H9 (cell line): Measurements from ENCODE around the gene WNT9A. TPM values are rescaled to one million over a fixed set of nuclear protein-coding genes. Genes with fewer than 3 reads are reported as not detected.

Experiments
- DNase-seq: peaks from one replicate; pipeline ENCODE4 v3.0.0-alpha.2; 2017
- H2AFZ ChIP-seq: one replicate; pipeline ENCODE4 v1.6.1; 2013; ENCODE audit warnings: mild to moderate bottlenecking, low read length, control low read depth, moderate library complexity
- H2AK5ac ChIP-seq: 2 replicates; pipeline ENCODE4 v1.6.1; 2013; ENCODE audit warnings: low read length, control low read depth, mixed read lengths; ENCODE audit not compliant: insufficient read length
- H2BK120ac ChIP-seq: one replicate; pipeline ENCODE4 v1.6.1; 2013; ENCODE audit warnings: low read depth, mild to moderate bottlenecking, low read length, control low read depth, inconsistent platforms; ENCODE audit not compliant: poor library complexity, severe bottlenecking
- H2BK12ac ChIP-seq: 2 replicates; pipeline ENCODE4 v1.6.1; 2013; ENCODE audit warnings: low read length, control low read depth, mixed read lengths, low read depth; ENCODE audit not compliant: insufficient read length
- H2BK15ac ChIP-seq: 2 replicates; pipeline ENCODE4 v1.6.1; 2013; ENCODE audit warnings: low read depth, low read length, control low read depth
- H2BK20ac ChIP-seq: one replicate; pipeline ENCODE4 v1.6.1; 2013; ENCODE audit warnings: low read depth, mild to moderate bottlenecking, low read length, control low read depth, inconsistent platforms; ENCODE audit not compliant: poor library complexity, severe bottlenecking
- H2BK5ac ChIP-seq: 2 replicates; pipeline ENCODE4 v1.6.1; 2013; ENCODE audit warnings: low read length, control low read depth, mixed read lengths; ENCODE audit not compliant: insufficient read length
- H3K14ac ChIP-seq: 2 replicates; pipeline ENCODE4 v1.6.1; 2013; ENCODE audit warnings: low read length, control low read depth; ENCODE audit not compliant: insufficient read depth
- H3K18ac ChIP-seq: 2 replicates; pipeline ENCODE4 v1.6.1; 2013; ENCODE audit warnings: low read depth, mild to moderate bottlenecking, mixed read lengths, low read length, control low read depth; ENCODE audit not compliant: insufficient read length
- H3K23ac ChIP-seq: 2 replicates; pipeline ENCODE4 v1.6.1; 2013; ENCODE audit warnings: low read length, control low read depth, mixed read lengths, low read depth; ENCODE audit not compliant: insufficient read length
- H3K23me2 ChIP-seq: 2 replicates; pipeline ENCODE4 v1.6.1; 2013; ENCODE audit warnings: low read depth, mild to moderate bottlenecking, mixed read lengths, low read length, control low read depth; ENCODE audit not compliant: insufficient read length, poor library complexity, severe bottlenecking
- H3K27ac ChIP-seq: 2 replicates; pipeline ENCODE4 v1.5.1; 2013; ENCODE audit warnings: low read length, control low read depth, mixed read lengths, low read depth; ENCODE audit not compliant: insufficient read length
- H3K27me3 ChIP-seq: 2 replicates; pipeline ENCODE4 v1.6.1; 2013; ENCODE audit warnings: low read length, control low read depth, inconsistent platforms; ENCODE audit not compliant: insufficient read depth
- H3K4ac ChIP-seq: 2 replicates; pipeline ENCODE4 v1.6.1; 2013; ENCODE audit warnings: low read depth, mild to moderate bottlenecking, control low read depth, inconsistent platforms, low read length, moderate library complexity
- H3K4me1 ChIP-seq: 2 replicates; pipeline ENCODE4 v1.6.1; 2013; ENCODE audit warnings: low read length, control low read depth, inconsistent platforms; ENCODE audit not compliant: insufficient read depth
- H3K4me2 ChIP-seq: 2 replicates; pipeline ENCODE4 v1.6.1; 2013; ENCODE audit warnings: low read length, control low read depth, mixed read lengths; ENCODE audit not compliant: insufficient read length, insufficient read depth
- H3K56ac ChIP-seq: 2 replicates; pipeline ENCODE4 v1.6.1; 2013; ENCODE audit warnings: low read depth, mild to moderate bottlenecking, mixed read lengths, low read length, control low read depth; ENCODE audit not compliant: insufficient read length
- H3K79me1 ChIP-seq: 2 replicates; pipeline ENCODE4 v1.6.1; 2013; ENCODE audit warnings: low read depth, mild to moderate bottlenecking, moderate library complexity, low read length, control low read depth, inconsistent platforms; ENCODE audit not compliant: insufficient read depth, poor library complexity, severe bottlenecking
- H3K79me2 ChIP-seq: 2 replicates; pipeline ENCODE4 v1.6.1; 2013; ENCODE audit warnings: low read length, control low read depth, inconsistent platforms; ENCODE audit not compliant: insufficient read depth
- H3K9ac ChIP-seq: 2 replicates; pipeline ENCODE4 v1.6.1; 2013; ENCODE audit warnings: low read length, control low read depth, mixed read lengths; ENCODE audit not compliant: insufficient read length; ENCODE audit errors: extremely low read depth
- H3K9me3 ChIP-seq: one replicate; pipeline ENCODE4 v1.6.1; 2013; ENCODE audit warnings: low read depth, low read length, inconsistent platforms; ENCODE audit not compliant: control insufficient read depth
- H3T11ph ChIP-seq: one replicate; pipeline ENCODE4 v1.6.1; 2013; ENCODE audit warnings: mild to moderate bottlenecking, low read length, control low read depth, inconsistent platforms
- H4K20me1 ChIP-seq: one replicate; pipeline ENCODE4 v1.6.1; 2013; ENCODE audit not compliant: control insufficient read depth, insufficient read length, insufficient read depth
- H4K5ac ChIP-seq: 2 replicates; pipeline ENCODE4 v1.6.1; 2013; ENCODE audit warnings: low read depth, mild to moderate bottlenecking, mixed read lengths, low read length, control low read depth; ENCODE audit not compliant: insufficient read length
- H4K8ac ChIP-seq: replicated peaks from 2 replicates; pipeline ENCODE4 v1.6.1; 2013; ENCODE audit warnings: low read length, control low read depth, mixed read lengths, low read depth; ENCODE audit not compliant: insufficient read length
- H4K91ac ChIP-seq: 2 replicates; pipeline ENCODE4 v1.6.1; 2013; ENCODE audit warnings: low read depth, mild to moderate bottlenecking, moderate library complexity, mixed read lengths, low read length, control low read depth; ENCODE audit not compliant: insufficient read length
- H3K27ac Mint-ChIP-seq, 3 experiments: 2 replicates in 2 of 3; 3 replicates in 1 of 3; pipeline ENCODE4 v1.8.0; 2020 to 2021; ENCODE audit warnings: mixed read lengths in 3 of 3, mild to moderate bottlenecking in 1 of 3, moderate library complexity in 1 of 3
- H3K27me3 Mint-ChIP-seq: 2 replicates; pipeline ENCODE4 v1.8.0; 2021; ENCODE audit warnings: low read depth, mild to moderate bottlenecking, moderate library complexity, mixed read lengths
- H3K36me3 Mint-ChIP-seq, 3 experiments: 2 replicates in 2 of 3; 3 replicates in 1 of 3; pipeline ENCODE4 v1.8.0; 2020 to 2021; ENCODE audit warnings: low read depth in 3 of 3, mixed read lengths in 3 of 3; ENCODE audit not compliant: insufficient read depth in 1 of 3
- H3K4me1 Mint-ChIP-seq, 2 experiments: 2 replicates each; pipeline ENCODE4 v1.8.0; 2020; ENCODE audit warnings: mixed read lengths in 2 of 2
- H3K4me3 Mint-ChIP-seq, 2 experiments: 2 replicates in 1 of 2; 3 replicates in 1 of 2; pipeline ENCODE4 v1.8.0; 2020 to 2021; ENCODE audit warnings: mild to moderate bottlenecking in 2 of 2, mixed read lengths in 2 of 2, moderate library complexity in 1 of 2
- H3K9me3 Mint-ChIP-seq, 2 experiments: 2 replicates in 1 of 2; 3 replicates in 1 of 2; pipeline ENCODE4 v1.8.0; 2020; ENCODE audit warnings: mild to moderate bottlenecking in 2 of 2, mixed read lengths in 2 of 2, moderate library complexity in 1 of 2
- CTCF ChIP-seq: fragments of 200-600 bp; sonication (generic); conservative IDR thresholded peaks from 3 replicates; pipeline ENCODE4 v1.8.0; 2021; ENCODE audit warnings: antibody characterized with exemption, mild to moderate bottlenecking
- WGBS: extraction: QIAGEN DNeasy Blood & Tissue Kit; methylation state at CpG from one replicate; pipeline ENCODE4 v1.1.7; 2013; ENCODE audit warnings: missing lambda C conversion rate, low lambda C conversion rate, mixed read lengths; ENCODE audit not compliant: insufficient read length; ENCODE audit errors: extremely low coverage; 5-methylcytosine and 5-hydroxymethylcytosine counted together
- total RNA-seq: library from RNA; stranded (reverse); gene quantifications from 2 replicates; pipeline ENCODE4 v1.2.1, GENCODE V29; 2021

The WNT9A gene
- total RNA-seq, 1 experiment from 2014 or later, result 0.77 TPM

DNA sequence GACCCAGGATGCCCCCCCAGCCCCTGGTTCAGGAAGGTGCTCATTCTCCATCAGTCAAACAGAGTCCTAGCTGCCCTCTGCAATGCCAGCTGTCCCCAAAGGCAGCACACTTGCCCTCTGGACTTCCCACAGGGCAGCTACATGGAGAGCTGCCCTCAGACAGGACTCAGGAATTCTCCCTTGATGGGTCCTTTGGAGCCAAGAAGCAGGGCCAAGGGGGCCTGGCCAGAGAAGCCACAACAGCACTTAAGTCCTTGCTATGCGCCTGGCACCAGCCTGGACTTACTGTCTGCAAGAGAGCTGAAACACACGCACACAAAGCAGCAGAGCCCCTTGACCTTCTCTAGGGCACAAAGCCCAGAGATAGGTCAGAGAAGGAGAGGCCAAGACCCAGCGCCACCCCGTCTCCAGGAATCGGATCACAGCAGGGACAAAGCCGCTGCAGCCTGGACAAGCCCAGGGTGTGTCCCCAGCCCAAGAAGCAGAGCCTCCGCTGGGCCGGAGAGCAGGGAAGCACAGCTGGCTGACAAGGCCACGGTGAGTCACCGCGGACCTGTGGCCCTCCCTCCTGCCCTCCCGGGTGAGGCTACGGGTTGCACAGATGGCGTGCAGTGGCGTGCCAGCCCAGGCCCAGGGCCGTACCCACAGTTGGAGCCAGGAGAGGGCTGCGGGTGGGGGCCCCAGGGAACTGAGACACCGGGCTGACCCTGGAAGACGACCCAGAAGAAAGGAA lies 1.7 kb downstream of the WNT9A start:
- peaks cover 10 to 16% of the 10 kb centered on the region in 2 experiments for H3K4me1 Mint-ChIP-seq
- H2AK5ac ChIP-seq, result no peak overlapping the region
- peak overlapping the region; percentile 33; the same call in 1 of the 2 replicates for H3K14ac ChIP-seq

More for the DNA sequence above, 1.7 kb downstream of the WNT9A start:
- Histone ChIP-seq H3K56ac (no peak overlapping the region), H4K8ac (no peak overlapping the region), H3K27me3 (peaks cover 12% of the 10 kb centered on the region; the same call in 1 of the 2 replicates), H3K79me2 (no peaks in the 10 kb centered on the region), H3K4me2 (no peak overlapping the region), H3K4me1 (no peaks in the 10 kb centered on the region), H2BK5ac (no peak overlapping the region), H2BK15ac (peak overlapping the region; percentile 41; the same call in 1 of the 2 replicates), H4K91ac (no peak overlapping the region), H3K4ac (no peak overlapping the region), H3K18ac (peak overlapping the region; percentile 36), H3K79me1 (no peaks in the 10 kb centered on the region), H3K23me2 (peaks cover 15% of the 10 kb centered on the region), H3K23ac (no peak overlapping the region), H4K5ac (no peak overlapping the region), H2BK12ac (no peak overlapping the region), H2BK120ac (no peak overlapping the region), H4K20me1 (no peaks in the 10 kb centered on the region), H3T11ph (no peak overlapping the region), H3K27ac (no peak overlapping the region), H2AFZ (no peak overlapping the region), H3K9ac (no peak overlapping the region), H2BK20ac (no peak overlapping the region), H3K9me3 (no peaks in the 10 kb centered on the region)
- TF ChIP-seq CTCF, result no peak
- DNase-seq, result peak; percentile 54
- Mint-ChIP-seq H3K27ac (no peak overlapping the region), H3K9me3 (no peaks in the 10 kb centered on the region), H3K36me3 (no peaks in the 10 kb centered on the region), H3K27me3 (peaks cover 29% of the 10 kb centered on the region), H3K4me3 (peak overlapping the region; percentile 47 to 74)
- no CpG with 5 or more reads among the region's 19 CpGs for WGBS
